Measurements from ENCODE around the gene KCNK18.

The KCNK18 gene

DNA sequence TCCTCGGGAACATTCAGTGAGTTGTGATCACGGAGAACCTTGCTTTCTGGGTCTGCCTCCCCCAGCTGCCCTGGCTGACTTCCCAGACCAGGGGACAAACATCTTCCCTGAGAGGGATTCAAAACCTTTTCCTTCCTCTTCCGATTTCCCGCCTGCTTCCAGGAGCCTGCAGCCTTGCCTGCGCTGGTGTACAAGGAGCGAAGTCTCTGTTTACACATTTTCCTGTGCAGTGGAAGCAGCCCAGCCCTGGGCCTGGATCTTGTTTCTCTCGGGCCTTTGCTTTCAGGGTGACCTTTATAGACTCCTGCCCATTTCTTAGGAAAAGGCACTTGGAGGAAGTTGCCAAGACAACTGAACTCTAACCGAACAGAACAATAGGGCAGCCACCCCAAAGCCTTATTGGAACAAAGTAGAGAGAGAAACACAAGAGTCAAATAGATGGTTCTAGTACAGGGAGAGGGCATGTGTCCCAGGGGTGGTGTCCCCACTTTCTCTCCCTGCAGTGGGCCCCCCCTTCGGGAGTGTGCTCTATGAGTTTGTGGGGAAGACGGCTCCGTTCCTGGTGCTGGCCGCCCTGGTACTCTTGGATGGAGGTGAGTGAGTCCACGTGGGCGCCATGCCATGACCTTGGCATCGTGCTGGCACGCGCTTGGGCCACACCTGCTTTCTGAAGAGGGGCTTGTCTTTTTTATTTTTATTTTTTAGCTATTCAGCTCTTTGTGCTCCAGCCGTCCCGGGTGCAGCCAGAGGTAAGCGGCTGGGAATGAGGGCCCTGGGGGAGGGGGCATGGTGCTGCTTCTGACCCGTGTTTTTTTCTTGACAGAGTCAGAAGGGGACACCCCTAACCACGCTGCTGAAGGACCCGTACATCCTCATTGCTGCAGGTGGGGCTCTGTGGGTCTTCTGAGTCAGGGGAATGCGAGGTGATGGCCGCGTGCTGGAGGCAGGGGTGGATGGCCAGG lies 57.8 kb downstream of the KCNK18 start:
- no peak for DNase-seq

GRCh38 chr10:117255835-117256460 lies 58.7 kb downstream of the KCNK18 start:
- no peak for DNase-seq

- no peak for DNase-seq
Observed at GRCh38 chr10:117256910-117257309, 59.6 kb downstream of the KCNK18 start.

- no peak for DNase-seq
Observed at GRCh38 chr10:117257721-117258120, 60.4 kb downstream of the KCNK18 start.

DNA sequence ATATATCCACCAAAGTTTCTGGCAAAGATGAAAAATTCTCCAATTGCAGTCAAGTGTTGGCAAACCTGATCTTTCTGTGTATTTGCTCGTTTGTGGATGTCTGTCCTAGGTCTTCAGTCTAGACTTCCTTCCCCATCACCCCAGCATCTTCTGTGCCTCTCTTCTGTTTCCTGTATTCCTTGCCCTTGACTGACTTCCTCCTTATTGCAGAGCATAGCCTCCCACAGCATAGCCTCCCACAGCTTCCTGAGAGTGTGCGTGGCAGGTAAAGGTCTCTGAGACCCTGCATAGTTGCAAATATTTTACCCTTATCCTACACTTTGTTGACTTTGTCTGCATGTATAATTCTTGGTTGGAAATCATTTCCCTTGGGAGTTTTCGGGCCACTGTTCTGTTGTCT lies 62.0 kb downstream of the KCNK18 start:
- no peak for DNase-seq

All from activated CD4-positive, alpha-beta T cell treated with anti-CD3 and anti-CD28 coated beads, Interleukin-2, amount 50 U/mL, for 16 hours (primary cell).